HG02852 (cell line): ENCODE measurements around the gene MRPL40.
A peak's percentile ranks its signal among the peaks of the same experiment; 100 is the strongest.

Experiments
- ATAC-seq: cut with Tn5 transposase; IDR thresholded peaks from one replicate; pipeline ENCODE4 v1.9.1; 2021; ENCODE audit warnings: mild to moderate bottlenecking, moderate library complexity; ENCODE audit not compliant: unreplicated experiment

Gene MRPL40

GRCh38 chr22:19460036-19460435 lies 27.7 kb downstream of the MRPL40 start:
- ATAC-seq, result no peak

- ATAC-seq, result no peak
Measured at GRCh38 chr22:19461506-19461905, 29.2 kb downstream of the MRPL40 start.

DNA sequence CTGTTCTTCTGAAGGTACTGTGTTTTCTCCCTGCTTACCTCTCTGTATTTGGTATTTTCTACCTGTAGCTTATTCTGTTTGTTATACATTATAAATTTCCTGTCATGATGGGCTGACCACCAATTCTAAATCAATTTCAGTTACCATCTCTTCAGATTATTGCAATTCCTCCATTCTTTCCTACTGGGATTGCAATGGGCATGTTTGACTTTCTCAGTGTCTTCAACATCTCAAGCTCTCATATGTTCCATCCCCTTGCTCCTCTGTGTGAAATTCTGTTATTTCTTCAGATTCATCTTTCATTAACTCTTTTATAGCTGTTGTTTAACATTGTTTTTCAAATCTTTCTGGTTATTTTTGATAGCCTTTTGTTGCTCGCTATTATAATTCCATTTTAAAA lies 30.7 kb downstream of the MRPL40 start:
- no peak for ATAC-seq

DNA sequence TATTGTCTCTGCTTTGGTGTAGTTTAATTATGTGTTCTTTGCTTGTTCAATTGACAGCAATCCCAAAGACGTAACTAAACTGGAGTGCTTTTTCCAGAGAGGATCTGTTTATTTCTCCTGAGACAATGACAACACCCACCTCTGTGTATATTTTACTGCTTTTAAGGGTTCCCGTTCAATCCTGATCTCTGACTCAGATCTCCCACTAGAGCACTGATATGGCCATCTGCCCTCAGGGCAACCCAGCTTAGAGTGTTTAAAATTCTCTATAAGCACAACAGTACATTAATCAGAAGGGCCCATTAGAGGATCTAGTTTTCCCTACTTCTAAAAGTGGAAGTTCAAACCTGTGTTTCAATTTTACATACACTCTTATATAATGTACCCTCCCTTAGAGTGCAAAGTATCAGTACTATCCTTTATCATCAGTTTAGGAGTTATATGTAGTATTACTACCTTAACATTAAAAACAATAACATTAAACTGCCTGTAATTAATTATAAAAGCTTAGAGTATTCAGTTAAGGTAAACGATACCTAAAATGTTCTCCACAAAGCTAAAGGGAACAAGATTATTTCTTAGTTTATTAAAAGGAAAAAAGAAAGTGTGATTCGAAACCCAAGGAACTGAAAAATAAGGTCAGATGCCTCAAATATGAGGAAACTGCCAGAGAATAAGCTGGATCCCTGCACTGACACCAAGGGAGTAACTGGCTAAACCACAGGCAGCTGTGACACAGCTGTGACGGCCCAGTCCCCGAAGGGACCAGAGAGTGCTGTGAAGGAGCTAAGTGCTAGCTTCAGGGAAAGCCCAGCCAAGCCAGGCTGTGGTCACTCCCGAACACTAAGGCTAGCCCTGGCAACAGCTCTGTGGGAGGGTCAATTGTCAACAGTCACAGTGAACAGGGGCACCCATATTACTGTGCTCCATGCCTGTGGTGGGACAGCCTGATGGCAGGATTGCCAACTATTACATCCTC lies 31.4 kb downstream of the MRPL40 start:
- ATAC-seq, result no peak

DNA sequence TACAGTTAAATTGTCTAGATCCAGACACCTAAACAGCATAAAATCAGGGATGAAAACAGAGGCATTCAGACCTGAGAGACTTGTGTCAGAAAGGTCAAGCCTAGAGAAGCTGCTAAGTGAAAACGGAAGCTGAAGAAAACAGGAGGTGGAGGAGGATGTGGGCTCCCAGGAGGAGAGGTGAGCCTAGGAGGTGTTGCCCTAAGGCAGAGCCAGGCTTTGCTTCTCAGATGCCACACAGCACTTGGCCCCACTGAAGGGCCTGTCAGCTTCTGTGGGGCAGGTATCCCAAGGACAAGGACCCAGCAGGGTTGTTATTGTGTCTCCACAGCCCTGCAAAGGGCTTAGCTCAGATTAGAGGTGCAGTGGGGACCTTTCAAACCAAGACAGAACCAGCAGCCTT lies 32.2 kb downstream of the MRPL40 start:
- ATAC-seq, result no peak

GRCh38 chr22:19464975-19465374 lies 32.6 kb downstream of the MRPL40 start:
- ATAC-seq, result no peak

DNA sequence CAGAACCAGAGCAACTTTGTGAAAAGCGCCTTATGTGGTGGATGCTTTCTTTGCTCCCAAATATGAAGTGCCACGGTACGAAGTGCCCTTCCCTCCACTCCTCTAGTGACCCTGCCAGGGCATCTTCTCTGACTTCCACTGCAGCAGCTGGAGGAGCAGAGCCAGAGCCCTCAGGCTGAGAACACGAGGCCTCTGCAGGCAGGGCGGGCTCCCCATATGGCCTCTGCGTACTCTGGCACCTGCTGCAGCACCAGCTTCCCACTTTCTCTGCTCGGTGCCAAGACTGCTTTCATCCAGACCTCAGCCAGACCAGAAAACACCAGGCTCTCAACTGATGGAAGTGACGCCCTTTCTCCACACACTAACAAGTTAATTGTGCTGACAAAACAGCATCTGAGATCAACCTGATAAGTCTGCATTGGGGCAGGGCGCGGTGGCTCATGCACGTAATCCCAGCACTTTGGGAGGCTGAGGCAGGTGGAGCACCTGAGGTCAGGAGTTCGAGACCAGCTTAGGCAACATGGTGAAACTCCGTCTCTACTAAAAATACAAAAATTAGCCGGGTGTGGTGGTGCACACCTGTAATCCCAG lies 33.9 kb downstream of the MRPL40 start:
- no peak for ATAC-seq

GRCh38 chr22:19466848-19467752 lies 34.8 kb downstream of the MRPL40 start:
- ATAC-seq, result no peak

GRCh38 chr22:19467912-19468311 lies 35.6 kb downstream of the MRPL40 start:
- ATAC-seq, result no peak

DNA sequence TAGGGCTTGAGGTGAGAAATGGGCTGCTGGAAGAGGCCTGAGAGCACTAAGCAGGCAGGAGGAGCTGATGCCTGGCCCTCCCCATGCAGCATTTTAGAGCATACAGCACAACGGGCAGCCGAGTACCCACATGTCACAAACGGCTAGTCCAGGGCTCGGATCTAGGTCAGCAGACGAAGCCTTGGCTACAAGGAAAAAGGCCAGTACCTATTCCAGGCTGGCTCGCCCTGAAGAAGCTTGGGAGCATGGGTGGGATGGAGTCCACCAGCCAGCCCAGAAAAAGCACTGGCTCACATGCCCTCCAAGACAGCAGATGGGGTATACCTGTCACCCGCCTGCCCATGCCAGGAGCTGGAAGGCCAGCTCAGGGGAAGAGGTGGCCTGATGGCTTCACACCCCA lies 37.1 kb downstream of the MRPL40 start:
- ATAC-seq, result no peak

GRCh38 chr22:19470010-19470409 lies 37.7 kb downstream of the MRPL40 start:
- no peak for ATAC-seq

DNA sequence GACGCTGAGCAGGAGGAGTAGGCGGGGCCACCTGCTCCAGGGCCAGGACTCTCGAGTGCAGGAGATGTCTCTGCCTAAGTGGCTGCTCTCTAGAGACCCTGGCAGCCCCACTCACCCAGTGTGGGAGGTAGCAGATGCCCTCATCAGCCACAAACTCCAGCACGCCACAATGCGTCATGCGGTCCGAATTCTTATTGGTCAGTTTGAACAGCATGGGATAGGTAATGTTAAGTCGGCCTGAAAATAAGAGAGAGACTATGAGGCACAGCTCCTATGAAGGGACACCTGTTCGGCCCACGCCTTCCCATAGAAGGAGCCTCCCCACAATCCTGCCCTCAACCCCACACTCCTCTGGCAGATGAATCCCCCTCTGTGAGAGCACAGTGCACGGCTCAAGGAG lies 39.2 kb downstream of the MRPL40 start:
- no peak for ATAC-seq

- ATAC-seq, result no peak
Measured at GRCh38 chr22:19472233-19472632, 39.9 kb downstream of the MRPL40 start.

- ATAC-seq, result no peak
Measured at GRCh38 chr22:19473578-19473977, 41.2 kb downstream of the MRPL40 start.

GRCh38 chr22:19476023-19476422 lies 43.7 kb downstream of the MRPL40 start:
- ATAC-seq, result no peak

DNA sequence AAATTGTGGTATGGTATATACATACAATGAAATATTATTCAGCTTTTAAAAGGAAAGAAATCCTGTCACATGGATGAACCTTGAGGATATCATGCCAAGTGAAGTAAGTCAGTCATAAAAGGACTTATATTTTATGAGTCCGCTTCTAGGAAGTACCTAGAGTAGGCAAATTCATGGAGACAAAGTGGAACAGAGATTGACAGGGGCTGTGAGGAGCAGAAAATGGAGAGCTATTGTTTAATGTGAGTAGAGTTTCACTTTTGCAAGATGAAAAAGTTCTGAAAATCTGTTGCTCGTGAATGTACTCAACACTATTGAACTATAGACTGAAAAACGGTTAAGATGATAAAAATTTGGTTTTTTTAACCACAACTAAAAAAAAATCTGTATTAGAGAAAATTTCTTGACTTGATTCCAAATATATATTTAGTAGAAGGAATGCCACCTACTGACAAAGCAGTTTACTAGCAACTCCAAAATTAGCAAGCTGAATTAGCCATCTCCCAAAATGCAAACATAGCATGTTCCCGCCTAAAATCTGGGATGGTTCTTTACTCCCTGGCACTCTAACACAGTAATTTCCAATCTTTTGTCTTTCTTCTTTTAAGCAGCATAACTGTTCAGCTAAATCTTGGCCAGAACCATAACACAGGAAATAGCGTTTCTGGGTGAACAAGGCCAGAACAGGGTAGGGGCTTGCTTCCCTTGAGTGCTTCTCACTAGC lies 45.1 kb downstream of the MRPL40 start:
- ATAC-seq, result no peak

- no peak for ATAC-seq
Measured at GRCh38 chr22:19478045-19478900, 45.9 kb downstream of the MRPL40 start.

DNA sequence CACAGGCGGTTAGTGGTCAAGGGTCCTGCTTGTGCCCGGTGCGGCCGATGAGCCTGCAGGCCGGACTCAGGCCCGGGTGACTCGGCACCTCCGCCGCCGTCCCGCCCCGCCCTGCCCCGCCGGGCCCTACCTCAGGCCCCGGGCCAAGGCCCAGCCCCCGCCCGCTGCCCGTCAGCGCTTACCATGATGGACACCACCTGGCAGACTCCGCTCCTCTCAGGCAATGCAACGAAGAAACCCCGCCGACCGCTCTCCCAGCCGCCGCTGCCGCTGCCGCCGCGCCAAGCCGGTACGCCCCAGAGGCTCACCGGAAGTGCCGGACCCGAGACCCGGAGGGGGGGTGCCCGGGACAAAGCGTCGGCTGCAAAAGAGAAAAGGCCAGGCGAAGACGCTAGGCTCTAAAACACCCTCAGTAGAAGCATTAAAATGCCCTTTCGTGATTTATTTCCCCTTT lies 46.6 kb downstream of the MRPL40 start, which contains the start of gene UFD1:
UFD1 (minus strand) TSS at position 293 of the 454 bp plus-strand sequence; CDS start at position 185, 108 bp downstream.
- peak; percentile 63 for ATAC-seq
